GM21576 (cell line): ENCODE measurements around the gene ESRRA.

ENCODE experiments used
- ATAC-seq: cut with Tn5 transposase; IDR thresholded peaks from one replicate; pipeline ENCODE4 v1.9.1; 2021; ENCODE audit warnings: mild to moderate bottlenecking, moderate library complexity; ENCODE audit not compliant: unreplicated experiment

The ESRRA gene

GRCh38 chr11:64291262-64291751, 14.0 kb upstream of the ESRRA start, which contains the start of gene KCNK4:
Gene KCNK4, plus strand, starts transcription at chr11:64291302. Its CDS starts 1,717 bp downstream, at chr11:64293019.
- ATAC-seq: no peak

- ATAC-seq: no peak
Observed at GRCh38 chr11:64291752-64292459, 13.4 kb upstream of the ESRRA start.

- no peak for ATAC-seq
Observed at GRCh38 chr11:64292460-64293254, 12.7 kb upstream of the ESRRA start.

GRCh38 chr11:64294774-64295173, 10.6 kb upstream of the ESRRA start:
- ATAC-seq: no peak

- ATAC-seq: no peak
Observed at GRCh38 chr11:64295760-64296159, 9.6 kb upstream of the ESRRA start.

- ATAC-seq: no peak
Observed at GRCh38 chr11:64296236-64296635, 9.1 kb upstream of the ESRRA start.

GRCh38 chr11:64296830-64297698, 8.3 kb upstream of the ESRRA start:
- no peak for ATAC-seq

GRCh38 chr11:64297699-64298358, 7.5 kb upstream of the ESRRA start:
- ATAC-seq: no peak

- ATAC-seq: no peak
Observed at GRCh38 chr11:64298966-64299846, 6.1 kb upstream of the ESRRA start.

- no peak for ATAC-seq
Observed at GRCh38 chr11:64299847-64300648, 5.3 kb upstream of the ESRRA start, which contains the start of gene CATSPERZ. Gene CATSPERZ, plus strand, starts transcription at chr11:64300358. Its CDS starts 53 bp downstream, at chr11:64300411.

GRCh38 chr11:64303109-64304031, 2.0 kb upstream of the ESRRA start:
- ATAC-seq: no peak

GRCh38 chr11:64304032-64304315, 1.4 kb upstream of the ESRRA start:
- no peak for ATAC-seq

GRCh38 chr11:64304316-64305072, 830 bp upstream of the ESRRA start:
- ATAC-seq: peak; percentile 34

- peak; percentile 17 for ATAC-seq
Observed at GRCh38 chr11:64305691-64306562, 603 bp downstream of the ESRRA start.

GRCh38 chr11:64306563-64306875, 1.2 kb downstream of the ESRRA start:
- no peak for ATAC-seq

- ATAC-seq: no peak
Observed at GRCh38 chr11:64306876-64307622, 1.7 kb downstream of the ESRRA start.
